ENCODE results near the gene SYCE3. TPM values are rescaled to one million over a fixed set of nuclear protein-coding genes. Genes with fewer than 3 reads are reported as not detected.

The SYCE3 gene
- total RNA-seq, 2 experiments from 2014 or later = 0.91 to 2.0 TPM

DNA sequence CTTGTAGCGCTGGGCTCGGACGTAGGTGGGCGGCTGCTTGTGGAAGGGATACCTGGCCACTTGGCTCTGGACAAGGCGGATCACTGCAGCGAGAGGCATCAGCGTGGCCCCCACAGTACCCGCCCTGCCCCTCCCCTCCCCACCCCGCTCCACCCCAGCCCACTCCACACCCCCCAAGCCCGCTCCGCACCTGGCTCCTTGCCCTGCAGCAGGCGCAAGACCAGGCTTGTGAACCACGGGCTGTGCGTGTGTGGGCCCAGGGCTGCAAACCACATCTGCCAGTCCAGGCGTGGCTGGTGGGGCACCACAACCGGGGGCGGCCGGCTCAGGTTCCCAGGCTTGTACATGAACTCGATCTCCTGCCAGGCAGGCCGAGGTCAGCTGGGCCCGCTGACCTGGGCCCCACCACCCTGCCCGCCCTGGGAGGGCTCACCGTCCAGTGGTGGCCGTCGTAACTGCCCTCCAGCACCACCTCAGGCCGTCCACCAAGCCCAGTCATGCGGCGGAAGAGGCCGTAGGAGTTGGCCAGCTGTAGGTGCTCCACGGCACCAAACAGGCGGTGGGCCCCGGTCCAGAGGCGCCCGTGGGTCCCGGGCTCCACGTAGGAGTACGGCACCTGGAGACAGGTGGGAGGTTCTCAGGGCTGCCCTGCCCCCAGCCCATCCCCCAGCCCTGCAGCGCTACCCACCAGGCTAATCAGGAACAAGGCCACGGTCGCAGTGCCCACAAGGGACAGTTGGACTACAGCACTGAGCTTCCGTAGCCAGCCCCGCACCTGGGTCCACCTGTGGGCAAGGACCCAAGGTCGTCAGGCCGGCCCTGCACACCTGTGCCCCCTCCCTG lies 58.1 kb downstream of the SYCE3 start:
- peaks cover 13% of the 10 kb centered on the region for H3K4me1 Mint-ChIP-seq (ENCODE audit: low read depth)
- DNase-seq = no peak
- no peaks in the 10 kb centered on the region for H3K9me3 Mint-ChIP-seq
- no peaks in the 10 kb centered on the region for H3K27me3 Mint-ChIP-seq (ENCODE audit: low read depth)
- intact Hi-C loops (cut with micrococcal nuclease) = no loop called here
- peaks cover 6% of the 10 kb centered on the region for H3K36me3 Mint-ChIP-seq (ENCODE audit: low read depth)
- CTCF ChIA-PET = no interaction called here
- no peak overlapping the region for H3K27ac Mint-ChIP-seq
- H3K4me3 Mint-ChIP-seq = no peak overlapping the region

DNA sequence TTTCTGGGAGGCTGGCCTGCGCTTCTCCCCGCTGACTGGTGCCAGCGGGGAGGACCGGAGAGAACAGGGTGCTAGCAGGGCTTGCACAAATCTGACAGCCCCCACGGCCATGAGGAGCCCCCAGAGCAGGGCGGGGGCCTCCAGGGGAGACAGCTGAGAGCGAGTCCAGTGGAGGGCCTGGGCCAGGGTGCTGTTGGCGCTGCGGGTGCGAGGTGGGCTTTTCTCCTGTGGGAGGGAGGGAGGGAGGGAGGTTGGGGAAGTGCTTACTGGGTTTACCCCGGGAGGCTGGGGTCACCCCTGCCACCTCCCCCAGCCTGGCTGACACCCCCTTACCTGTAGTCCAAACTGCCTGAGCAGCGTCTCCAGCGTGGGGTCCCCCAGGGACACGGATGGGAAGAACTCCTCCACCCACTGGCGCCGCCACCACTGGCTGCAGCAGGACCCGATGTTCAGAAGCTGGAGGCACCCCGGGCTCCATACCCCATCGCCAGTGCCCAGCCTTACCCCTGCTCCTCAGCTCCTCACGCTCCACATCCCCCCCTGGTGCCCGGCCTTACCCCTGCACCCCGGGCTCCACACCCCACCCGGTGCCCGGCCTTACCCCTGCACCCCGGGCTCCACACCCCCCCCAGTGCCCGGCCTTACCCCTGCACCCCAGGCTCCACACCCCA lies 59.1 kb downstream of the SYCE3 start:
- DNase-seq = no peak
- Mint-ChIP-seq H3K4me1 (ENCODE audit: low read depth) (peaks cover 4% of the 10 kb centered on the region), H3K9me3 (no peaks in the 10 kb centered on the region), H3K27ac (no peak overlapping the region), H3K4me3 (no peak overlapping the region), H3K27me3 (ENCODE audit: low read depth) (no peaks in the 10 kb centered on the region), H3K36me3 (ENCODE audit: low read depth) (peaks cover 6% of the 10 kb centered on the region)
- intact Hi-C loops (cut with micrococcal nuclease) = no loop called here
- CTCF ChIA-PET = interaction anchor here (1.5 kb wide), 1 partner anchor 22 kb away, joined by 3 read pairs; no protein-coding TSS in a partner anchor

DNA sequence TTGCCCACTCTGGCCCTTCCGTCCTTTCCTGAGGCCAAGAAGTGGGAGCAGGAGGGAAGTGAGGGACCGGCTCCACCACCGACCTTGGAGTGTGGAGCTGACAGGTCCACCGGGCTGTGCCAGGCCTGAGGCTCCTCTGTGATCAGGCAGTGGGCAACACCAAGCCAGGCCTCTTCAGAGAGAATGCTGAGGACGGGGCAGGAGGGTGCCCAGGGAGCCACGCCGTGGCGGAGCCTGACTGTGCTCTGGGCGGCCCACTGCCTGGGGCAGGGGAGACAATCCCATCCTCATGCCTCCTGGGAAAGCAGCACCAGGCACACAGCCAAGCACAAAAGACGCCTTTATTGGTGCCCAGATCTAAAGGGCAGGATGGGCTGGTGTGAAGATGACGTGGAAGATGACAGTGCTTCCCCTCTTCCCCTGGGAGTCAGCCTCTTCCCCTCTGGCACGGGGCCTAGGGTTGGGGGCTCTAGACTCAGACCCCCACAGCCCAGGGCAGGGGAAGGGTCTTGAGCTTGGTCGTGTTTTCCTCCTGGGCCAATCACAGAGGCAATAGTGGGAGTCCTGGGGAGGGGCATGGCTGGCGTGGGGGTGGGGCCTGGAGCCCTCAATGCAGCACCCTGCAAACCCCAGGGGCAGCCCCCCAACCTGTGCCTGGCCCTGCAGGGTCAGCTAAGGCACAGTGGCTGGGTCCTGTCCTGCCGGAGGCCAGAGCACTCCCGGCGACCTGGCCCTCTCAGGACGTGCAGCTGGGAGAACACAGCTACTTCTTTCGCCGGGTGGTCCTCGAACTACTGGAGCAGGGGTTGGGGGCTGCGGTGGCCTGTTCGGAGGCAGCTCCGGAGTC lies 59.9 kb downstream of the SYCE3 start:
- H3K4me3 Mint-ChIP-seq = no peak overlapping the region
- H3K27ac Mint-ChIP-seq = no peak overlapping the region
- H3K9me3 Mint-ChIP-seq = no peaks in the 10 kb centered on the region
- H3K36me3 Mint-ChIP-seq (ENCODE audit: low read depth) = peaks cover 4% of the 10 kb centered on the region
- DNase-seq = no peak
- H3K4me1 Mint-ChIP-seq (ENCODE audit: low read depth) = peaks cover 4% of the 10 kb centered on the region
- CTCF ChIA-PET = interaction anchor here (1.5 kb wide), 1 partner anchor 23 kb away, joined by 3 read pairs; no protein-coding TSS in a partner anchor
- H3K27me3 Mint-ChIP-seq (ENCODE audit: low read depth) = no peaks in the 10 kb centered on the region
- intact Hi-C loops (cut with micrococcal nuclease) = no loop called here

DNA sequence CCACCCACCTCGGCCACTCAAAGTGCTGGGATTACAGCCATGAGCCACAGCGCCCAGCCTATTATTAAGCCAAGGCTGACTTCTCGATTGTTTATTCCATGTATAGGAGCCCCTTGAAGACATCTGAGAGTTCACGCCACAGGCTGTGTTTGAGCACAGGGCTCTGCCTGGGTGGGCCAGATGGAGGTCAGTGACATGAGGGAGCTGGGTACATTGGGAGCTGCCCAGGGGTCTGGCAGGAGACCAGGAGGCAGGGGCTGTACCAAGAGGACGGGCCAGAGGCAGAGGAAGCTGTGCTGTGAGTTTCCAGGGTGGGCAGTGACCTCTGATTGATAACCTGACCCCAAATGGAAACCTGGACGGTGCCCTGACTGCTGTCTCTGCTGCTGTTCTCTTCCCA lies 60.6 kb downstream of the SYCE3 start:
- Mint-ChIP-seq H3K4me3 (no peak overlapping the region), H3K9me3 (no peaks in the 10 kb centered on the region), H3K36me3 (ENCODE audit: low read depth) (peaks cover under 1% of the 10 kb centered on the region), H3K27ac (no peak overlapping the region), H3K4me1 (ENCODE audit: low read depth) (peaks cover 4% of the 10 kb centered on the region), H3K27me3 (ENCODE audit: low read depth) (no peaks in the 10 kb centered on the region)
- CTCF ChIA-PET = interaction anchor here (1.5 kb wide), 1 partner anchor 45 kb away, joined by 4 read pairs; no protein-coding TSS in a partner anchor
- intact Hi-C loops (cut with micrococcal nuclease) = no loop called here
- DNase-seq = no peak

Other genes starting within 250 kb of the SYCE3 start
- 1 to 10 TPM; 1.8 to 2.1 TPM for gene DENND6B, start 235.9 kb downstream of the SYCE3 start, total RNA-seq
- 10 to 100 TPM; 33.7 to 34.7 TPM for gene PPP6R2, start 219.6 kb downstream of the SYCE3 start, total RNA-seq
- 100 to 1,000 TPM; 100 TPM for gene SBF1, start 87.9 kb downstream of the SYCE3 start, total RNA-seq
- gene ADM2, start 81.4 kb downstream of the SYCE3 start, total RNA-seq = 1 to 10 TPM; 7.5 to 8.3 TPM
- gene MIOX, start 76.1 kb downstream of the SYCE3 start, total RNA-seq = under 1 TPM in 1 of 2 experiments, not detected in 1; 0.31 TPM
- gene LMF2, start 55.2 kb downstream of the SYCE3 start, total RNA-seq = 10 to 100 TPM; 41.4 to 42.0 TPM
- gene NCAPH2, start 54.7 kb downstream of the SYCE3 start, total RNA-seq = 100 to 1,000 TPM; 104 to 115 TPM
- 1 to 10 TPM; 1.1 to 2.1 TPM for gene SCO2, start 37.3 kb downstream of the SYCE3 start, total RNA-seq
- 10 to 100 TPM; 43.7 to 49.6 TPM for gene TYMP, start 32.9 kb downstream of the SYCE3 start, total RNA-seq
- gene KLHDC7B, start 17.0 kb downstream of the SYCE3 start, total RNA-seq = 1 to 10 TPM; 7.4 to 7.6 TPM
- 10 to 100 TPM; 37.3 to 43.7 TPM for gene CPT1B, start 15.5 kb upstream of the SYCE3 start, total RNA-seq
- 10 to 100 TPM; 71.0 to 81.4 TPM for gene CHKB, start 19.9 kb upstream of the SYCE3 start, total RNA-seq
- gene MAPK8IP2, start 37.9 kb upstream of the SYCE3 start, total RNA-seq = under 1 TPM; 0.05 to 0.15 TPM
- gene ARSA, start 65.2 kb upstream of the SYCE3 start, total RNA-seq = 10 to 100 TPM; 17.8 to 19.2 TPM
- under 1 TPM; 0.07 TPM for gene SHANK3, start 109.9 kb upstream of the SYCE3 start, total RNA-seq
- not detected for gene ACR, start 175.3 kb upstream of the SYCE3 start, total RNA-seq
- gene RABL2B, start 220.7 kb upstream of the SYCE3 start, total RNA-seq = 10 to 100 TPM; 13.3 to 14.5 TPM